Caco-2 (cell line): ENCODE results near the gene STAB2. TPM values are rescaled to one million over a fixed set of nuclear protein-coding genes. Genes with fewer than 3 reads are reported as not detected.
"Not testable (repeated sequence)": the region's sequence is repeated elsewhere in the genome, so short reads cannot be mapped to it uniquely, and the experiment has no call there.

ENCODE experiments used
- BruUV-seq: library from RNA; stranded (reverse); fragments of 400-500 nt; replicated peaks from 2 replicates; lab custom pipeline; 2021; lab: Mats Ljungman, UMichigan
- CTCF ChIA-PET: fragments of 300-600 bp; sonication (Branson Sonifier 250); formaldehyde crosslinking; loops from one replicate; lab custom pipeline; 2022; ENCODE audit warnings: antibody characterized with exemption; lab: Charles Lee
- POLR2A ChIA-PET: fragments of 300-600 bp; sonication (Branson Sonifier 250); formaldehyde crosslinking; loops from one replicate; lab custom pipeline; 2022; ENCODE audit warnings: antibody characterized with exemption; lab: Charles Lee
- DNase-seq, 2 experiments: peaks; one replicate each; pipeline versions ENCODE4 v3.0.0 to v3.0.0-alpha.2; 2020 to 2022
- H3K27me3 ChIP-seq: replicated peaks from 2 replicates; pipeline ENCODE4 v1.6.0; 2011; ENCODE audit warnings: low read length; ENCODE audit not compliant: control insufficient read depth, insufficient read depth
- H3K36me3 ChIP-seq: 2 replicates; pipeline ENCODE4 v1.5.1; 2011; ENCODE audit warnings: low read length; ENCODE audit not compliant: control insufficient read depth, insufficient read depth
- H3K4me1 ChIP-seq: fragments of 250-450 bp; sonication (Bioruptor Pico); 2 replicates; pipeline ENCODE4 v1.5.1; 2020; ENCODE audit warnings: mild to moderate bottlenecking
- H3K4me3 ChIP-seq: 2 replicates; pipeline ENCODE4 v1.5.1; 2011; ENCODE audit warnings: low read depth, mild to moderate bottlenecking, control low read depth, low read length
- H3K9me3 ChIP-seq: fragments of 250-450 bp; sonication (Bioruptor Pico); 2 replicates; pipeline ENCODE4 v1.5.1; 2020; ENCODE audit warnings: mild to moderate bottlenecking, moderate library complexity
- H3K27ac Mint-ChIP-seq: one replicate; pipeline ENCODE4 v1.8.0; 2022; ENCODE audit warnings: mixed read lengths; ENCODE audit not compliant: unreplicated experiment
- H3K27me3 Mint-ChIP-seq: one replicate; pipeline ENCODE4 v1.8.0; 2022; ENCODE audit warnings: mixed read lengths; ENCODE audit not compliant: insufficient read depth, unreplicated experiment
- H3K36me3 Mint-ChIP-seq: one replicate; pipeline ENCODE4 v1.8.0; 2022; ENCODE audit warnings: mild to moderate bottlenecking, mixed read lengths; ENCODE audit not compliant: insufficient read depth, unreplicated experiment
- H3K4me1 Mint-ChIP-seq: one replicate; pipeline ENCODE4 v1.8.0; 2022; ENCODE audit warnings: low read depth, mixed read lengths; ENCODE audit not compliant: unreplicated experiment
- H3K4me3 Mint-ChIP-seq: one replicate; pipeline ENCODE4 v1.8.0; 2022; ENCODE audit warnings: mild to moderate bottlenecking, moderate library complexity, mixed read lengths; ENCODE audit not compliant: unreplicated experiment
- H3K9me3 Mint-ChIP-seq: one replicate; pipeline ENCODE4 v1.8.0; 2022; ENCODE audit warnings: mixed read lengths; ENCODE audit not compliant: unreplicated experiment
- CTCF ChIP-seq, 2 experiments: fragments of 200-600 bp in 1 of 2; IDR thresholded peaks; 1 replicate in 1 of 2; 2 replicates in 1 of 2; pipeline versions ENCODE4 v1.5.1 to v1.8.0; 2011 to 2022; ENCODE audit warnings: antibody characterized with exemption in 1 of 2, control low read depth in 1 of 2, inconsistent platforms in 1 of 2, low read depth in 1 of 2, low read length in 1 of 2, mild to moderate bottlenecking in 1 of 2, moderate library complexity in 1 of 2; ENCODE audit not compliant: insufficient read depth in 1 of 2, severe bottlenecking in 1 of 2, unreplicated experiment in 1 of 2
- intact Hi-C: fragments of 100-400 bp; cut with micrococcal nuclease; formaldehyde crosslinking; loops from one replicate; pipeline ENCODE4 v1.10.0; 2022; ENCODE audit not compliant: unreplicated experiment
- total RNA-seq: library from RNA; stranded (reverse); gene quantifications from 2 replicates; pipeline ENCODE4 v1.2.3, GENCODE V29; 2022

Gene STAB2
- total RNA-seq, 1 experiment from 2014 or later, result 0.25 TPM

DNA sequence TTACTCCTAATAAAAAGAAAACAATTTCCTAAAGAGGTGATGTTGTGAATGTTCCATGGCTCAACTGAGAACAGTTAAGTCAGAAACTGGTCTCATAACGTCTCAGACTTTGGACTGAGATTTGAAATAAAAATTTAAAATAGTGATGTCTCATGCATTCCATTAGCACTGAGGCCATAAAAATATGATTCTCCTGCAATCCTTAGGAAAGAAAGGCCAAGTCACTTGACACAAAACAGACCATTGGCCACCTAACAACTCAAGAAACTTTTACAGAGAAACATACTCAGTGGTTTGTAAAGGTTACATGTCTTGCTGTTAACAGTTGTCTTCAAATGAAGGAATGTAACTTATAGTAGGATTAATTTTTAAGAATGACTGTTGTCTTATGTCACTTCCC, 58.1 kb downstream of the STAB2 start:
- no TSS peak for BruUV-seq
- H3K27ac Mint-ChIP-seq, result no peak overlapping the region
- no peaks in the 10 kb centered on the region for H3K36me3 Mint-ChIP-seq
- no peaks in the 10 kb centered on the region for H3K4me1 Mint-ChIP-seq
- Histone ChIP-seq H3K4me3 (no peak overlapping the region), H3K36me3 (no peaks in the 10 kb centered on the region), H3K27me3 (peaks cover 1% of the 10 kb centered on the region; the same call in 1 of the 2 replicates), H3K4me1 (no peaks in the 10 kb centered on the region), H3K9me3 (no peaks in the 10 kb centered on the region)
- ChIA-PET POLR2A (no interaction called here), CTCF (interaction anchor here (0.5 kb wide), 1 partner anchor 8 kb away, joined by 3 read pairs; no protein-coding TSS in a partner anchor)
- no peaks in the 10 kb centered on the region for H3K9me3 Mint-ChIP-seq
- DNase-seq, result no peak
- no peak for TF ChIP-seq CTCF (IDR thresholded peaks at IDR 0.05; ENCODE audit: insufficient read depth in 1 of 2, low read depth in 1 of 2, low read length in 1 of 2, severe bottlenecking in 1 of 2, unreplicated experiment in 1 of 2)
- H3K27me3 Mint-ChIP-seq, result peaks cover 3% of the 10 kb centered on the region
- intact Hi-C loops, result no loop called here
- H3K4me3 Mint-ChIP-seq, result no peak overlapping the region

DNA sequence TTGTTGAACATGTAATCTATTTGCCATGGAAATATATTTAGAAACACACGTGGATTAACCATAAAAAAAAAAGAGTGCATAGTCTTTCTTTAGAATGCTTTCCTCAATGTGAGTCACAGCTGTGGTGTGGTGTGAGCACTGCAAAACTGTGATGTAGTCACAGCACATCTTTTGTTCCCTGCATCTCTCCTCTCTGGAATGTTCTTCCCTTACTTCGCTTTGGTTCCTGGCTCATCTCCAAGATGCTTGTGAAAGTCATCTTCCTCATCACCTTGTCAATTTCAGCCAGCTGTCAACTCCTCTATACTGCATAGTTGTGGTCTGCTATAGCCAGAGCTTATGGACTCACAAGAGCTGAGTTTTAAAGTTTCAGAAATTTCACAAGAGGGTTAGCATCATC, 60.2 kb downstream of the STAB2 start:
- no TSS peak for BruUV-seq
- Mint-ChIP-seq H3K27me3 (peaks cover 3% of the 10 kb centered on the region), H3K4me1 (no peaks in the 10 kb centered on the region), H3K36me3 (no peaks in the 10 kb centered on the region), H3K9me3 (no peaks in the 10 kb centered on the region), H3K4me3 (no peak overlapping the region), H3K27ac (no peak overlapping the region)
- H3K4me3 ChIP-seq, result no peak overlapping the region
- intact Hi-C loops, result no loop called here
- DNase-seq, result no peak
- no peaks in the 10 kb centered on the region for H3K36me3 ChIP-seq
- POLR2A ChIA-PET, result no interaction called here
- H3K9me3 ChIP-seq, result no peaks in the 10 kb centered on the region
- CTCF ChIA-PET, result no interaction called here
- H3K27me3 ChIP-seq, result peaks cover 1% of the 10 kb centered on the region; the same call in 1 of the 2 replicates
- TF ChIP-seq CTCF (IDR thresholded peaks at IDR 0.05; ENCODE audit: insufficient read depth in 1 of 2, low read depth in 1 of 2, low read length in 1 of 2, severe bottlenecking in 1 of 2, unreplicated experiment in 1 of 2), result no peak
- no peaks in the 10 kb centered on the region for H3K4me1 ChIP-seq

- no peak overlapping the region for H3K4me3 Mint-ChIP-seq
- H3K4me1 ChIP-seq, result no peaks in the 10 kb centered on the region
- H3K9me3 ChIP-seq, result no peaks in the 10 kb centered on the region
- intact Hi-C loops, result no loop called here
- no peak overlapping the region for H3K27ac Mint-ChIP-seq
- no peaks in the 10 kb centered on the region for H3K27me3 Mint-ChIP-seq
- ChIA-PET POLR2A (interaction anchor here (0.7 kb wide), 1 partner anchor 836 kb away, joined by 10 read pairs; no protein-coding TSS in a partner anchor), CTCF (interaction anchor here (0.6 kb wide), 1 partner anchor 8 kb away, joined by 3 read pairs; no protein-coding TSS in a partner anchor)
- H3K4me1 Mint-ChIP-seq, result peaks cover 8% of the 10 kb centered on the region
- no peak overlapping the region for H3K4me3 ChIP-seq
- H3K9me3 Mint-ChIP-seq, result peaks cover 10% of the 10 kb centered on the region
- no peaks in the 10 kb centered on the region for H3K36me3 Mint-ChIP-seq
- TF ChIP-seq CTCF (IDR thresholded peaks at IDR 0.05; ENCODE audit: insufficient read depth in 1 of 2, low read depth in 1 of 2, low read length in 1 of 2, severe bottlenecking in 1 of 2, unreplicated experiment in 1 of 2), result no peak
- H3K27me3 ChIP-seq, result peaks cover 1% of the 10 kb centered on the region; the same call in 1 of the 2 replicates
- DNase-seq, result no peak
- H3K36me3 ChIP-seq, result no peaks in the 10 kb centered on the region
- BruUV-seq, result no TSS peak
Measured at GRCh38 chr12:103652808-103653207, 65.7 kb downstream of the STAB2 start.

GRCh38 chr12:103653568-103654173, 66.6 kb downstream of the STAB2 start:
- H3K9me3 Mint-ChIP-seq, BruUV-seq, H3K4me3 Mint-ChIP-seq, H3K9me3 ChIP-seq, H3K27ac Mint-ChIP-seq, intact Hi-C loops, H3K4me3 ChIP-seq, H3K36me3 ChIP-seq, DNase-seq, H3K4me1 ChIP-seq, H3K4me1 Mint-ChIP-seq, H3K27me3 Mint-ChIP-seq, H3K27me3 ChIP-seq, H3K36me3 Mint-ChIP-seq: not testable (repeated sequence)
- CTCF ChIA-PET, result interaction anchor here (0.6 kb wide), 1 partner anchor 9 kb away, joined by 3 read pairs; no protein-coding TSS in a partner anchor
- POLR2A ChIA-PET, result interaction anchor here (0.7 kb wide), 1 partner anchor 837 kb away, joined by 10 read pairs; no protein-coding TSS in a partner anchor
